Measurements from ENCODE around the gene SRPK2. TPM values are rescaled to one million over a fixed set of nuclear protein-coding genes. Genes with fewer than 3 reads are reported as not detected.
"Not testable (repeated sequence)": the region's sequence is repeated elsewhere in the genome, so short reads cannot be mapped to it uniquely, and the experiment has no call there.

SRPK2 gene
- total RNA-seq, 1 donor from 2014 or later = 54.8 TPM

GRCh38 chr7:105196473-105196872, 192.2 kb downstream of the SRPK2 start:
- no peak overlapping the region for H3K4me3 Mint-ChIP-seq (ENCODE audit: unreplicated experiment)
- no peaks in the 10 kb centered on the region for H3K27me3 ChIP-seq (ENCODE audit: insufficient read depth, low read length)
- DNase-seq (ENCODE audit: low read depth) (peak; percentile 5), FAIRE-seq (no peak)
- H3K79me2 ChIP-seq (ENCODE audit: insufficient read depth, low read length) = peaks cover 15% of the 10 kb centered on the region
- no peak overlapping the region for H3K9ac ChIP-seq (ENCODE audit: low read length)
- H3K27me3 Mint-ChIP-seq (ENCODE audit: low read depth, unreplicated experiment) = no peaks in the 10 kb centered on the region
- TF ChIP-seq, protein P1, sequence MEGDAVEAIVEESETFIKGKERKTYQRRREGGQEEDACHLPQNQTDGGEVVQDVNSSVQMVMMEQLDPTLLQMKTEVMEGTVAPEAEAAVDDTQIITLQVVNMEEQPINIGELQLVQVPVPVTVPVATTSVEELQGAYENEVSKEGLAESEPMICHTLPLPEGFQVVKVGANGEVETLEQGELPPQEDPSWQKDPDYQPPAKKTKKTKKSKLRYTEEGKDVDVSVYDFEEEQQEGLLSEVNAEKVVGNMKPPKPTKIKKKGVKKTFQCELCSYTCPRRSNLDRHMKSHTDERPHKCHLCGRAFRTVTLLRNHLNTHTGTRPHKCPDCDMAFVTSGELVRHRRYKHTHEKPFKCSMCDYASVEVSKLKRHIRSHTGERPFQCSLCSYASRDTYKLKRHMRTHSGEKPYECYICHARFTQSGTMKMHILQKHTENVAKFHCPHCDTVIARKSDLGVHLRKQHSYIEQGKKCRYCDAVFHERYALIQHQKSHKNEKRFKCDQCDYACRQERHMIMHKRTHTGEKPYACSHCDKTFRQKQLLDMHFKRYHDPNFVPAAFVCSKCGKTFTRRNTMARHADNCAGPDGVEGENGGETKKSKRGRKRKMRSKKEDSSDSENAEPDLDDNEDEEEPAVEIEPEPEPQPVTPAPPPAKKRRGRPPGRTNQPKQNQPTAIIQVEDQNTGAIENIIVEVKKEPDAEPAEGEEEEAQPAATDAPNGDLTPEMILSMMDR (IDR thresholded peaks at IDR 0.05; ENCODE audit: insufficient read depth, low read depth, low read length) = no peak
- no peak for TF ChIP-seq EZH2 (IDR thresholded peaks at IDR 0.05; ENCODE audit: insufficient read depth, low read length)
- H3K27ac ChIP-seq (ENCODE audit: low read depth, low read length) = no peak overlapping the region
- no peak overlapping the region for H3K4me2 ChIP-seq (ENCODE audit: low read length)
- H3K9me3 Mint-ChIP-seq (ENCODE audit: unreplicated experiment) = no peaks in the 10 kb centered on the region
- peaks cover 19% of the 10 kb centered on the region for H3K4me1 ChIP-seq (ENCODE audit: insufficient read depth, low read length)
- H2AFZ ChIP-seq (ENCODE audit: low read depth, low read length) = no peak overlapping the region
- peak overlapping the region; percentile 50 for H3K27ac Mint-ChIP-seq (ENCODE audit: unreplicated experiment)
- H3K36me3 Mint-ChIP-seq (ENCODE audit: low read depth, unreplicated experiment) = peaks cover 12% of the 10 kb centered on the region
- no peaks in the 10 kb centered on the region for H3K36me3 ChIP-seq (ENCODE audit: insufficient read depth, low read length)
- H3K4me1 Mint-ChIP-seq (ENCODE audit: low read depth, unreplicated experiment) = peaks cover 17% of the 10 kb centered on the region
- H3K4me3 ChIP-seq (ENCODE audit: insufficient read depth, low read depth, low read length) = no peak overlapping the region
- peaks cover 43% of the 10 kb centered on the region for H4K20me1 ChIP-seq (ENCODE audit: insufficient read depth, low read length)
- no peaks in the 10 kb centered on the region for H3K9me3 ChIP-seq (ENCODE audit: insufficient read depth, low read depth, low read length)

DNA sequence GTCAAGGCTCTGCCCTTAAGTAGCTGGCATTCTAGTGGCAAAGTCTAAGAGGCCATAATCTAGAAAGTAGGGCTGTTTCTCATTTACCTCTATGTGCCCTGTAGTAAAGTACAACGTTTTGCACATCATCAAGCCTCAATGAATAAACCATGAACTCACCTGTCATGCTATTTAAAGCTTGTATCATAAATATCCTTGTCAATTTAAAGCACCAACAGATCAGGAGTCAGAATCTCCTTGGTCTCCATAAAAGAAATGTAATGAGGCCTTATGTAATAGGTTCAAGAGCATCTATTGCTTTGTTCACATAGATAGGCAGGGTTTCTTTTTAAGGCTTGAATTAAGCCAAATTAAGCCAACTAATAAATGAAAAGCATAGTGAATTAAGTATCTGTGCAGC, 192.8 kb downstream of the SRPK2 start:
- Mint-ChIP-seq H3K4me1 (ENCODE audit: low read depth, unreplicated experiment) (peaks cover 17% of the 10 kb centered on the region), H3K27me3 (ENCODE audit: low read depth, unreplicated experiment) (no peaks in the 10 kb centered on the region), H3K36me3 (ENCODE audit: low read depth, unreplicated experiment) (peaks cover 11% of the 10 kb centered on the region), H3K9me3 (ENCODE audit: unreplicated experiment) (no peaks in the 10 kb centered on the region), H3K4me3 (ENCODE audit: unreplicated experiment) (no peak overlapping the region), H3K27ac (ENCODE audit: unreplicated experiment) (no peak overlapping the region)
- no peak overlapping the region for H3K9ac ChIP-seq (ENCODE audit: low read length)
- peaks cover 19% of the 10 kb centered on the region for H3K4me1 ChIP-seq (ENCODE audit: insufficient read depth, low read length)
- FAIRE-seq (no peak), DNase-seq (ENCODE audit: low read depth) (no peak)
- H3K4me3 ChIP-seq (ENCODE audit: insufficient read depth, low read depth, low read length) = no peak overlapping the region
- H3K9me3 ChIP-seq (ENCODE audit: insufficient read depth, low read depth, low read length) = no peaks in the 10 kb centered on the region
- no peak overlapping the region for H3K27ac ChIP-seq (ENCODE audit: low read depth, low read length)
- peaks cover 15% of the 10 kb centered on the region for H3K79me2 ChIP-seq (ENCODE audit: insufficient read depth, low read length)
- H3K36me3 ChIP-seq (ENCODE audit: insufficient read depth, low read length) = no peaks in the 10 kb centered on the region
- H3K27me3 ChIP-seq (ENCODE audit: insufficient read depth, low read length) = no peaks in the 10 kb centered on the region
- no peak overlapping the region for H3K4me2 ChIP-seq (ENCODE audit: low read length)
- H4K20me1 ChIP-seq (ENCODE audit: insufficient read depth, low read length) = peaks cover 49% of the 10 kb centered on the region
- no peak overlapping the region for H2AFZ ChIP-seq (ENCODE audit: low read depth, low read length)
- no peak for TF ChIP-seq EZH2 (IDR thresholded peaks at IDR 0.05; ENCODE audit: insufficient read depth, low read length)
- TF ChIP-seq, protein P1 (IDR thresholded peaks at IDR 0.05; ENCODE audit: insufficient read depth, low read depth, low read length) = no peak

GRCh38 chr7:105194959-105195358, 193.8 kb downstream of the SRPK2 start:
- H3K4me1 Mint-ChIP-seq (ENCODE audit: low read depth, unreplicated experiment) = peaks cover 20% of the 10 kb centered on the region
- H3K4me3 Mint-ChIP-seq (ENCODE audit: unreplicated experiment); H3K27me3 ChIP-seq (ENCODE audit: insufficient read depth, low read length); H3K9me3 ChIP-seq (ENCODE audit: insufficient read depth, low read depth, low read length); H3K27me3 Mint-ChIP-seq (ENCODE audit: low read depth, unreplicated experiment); DNase-seq (ENCODE audit: low read depth); H3K36me3 ChIP-seq (ENCODE audit: insufficient read depth, low read length); H2AFZ ChIP-seq (ENCODE audit: low read depth, low read length); H3K9me3 Mint-ChIP-seq (ENCODE audit: unreplicated experiment); H3K27ac Mint-ChIP-seq (ENCODE audit: unreplicated experiment); H3K9ac ChIP-seq (ENCODE audit: low read length); H3K4me3 ChIP-seq (ENCODE audit: insufficient read depth, low read depth, low read length); H3K27ac ChIP-seq (ENCODE audit: low read depth, low read length); FAIRE-seq; H3K4me2 ChIP-seq (ENCODE audit: low read length); H3K36me3 Mint-ChIP-seq (ENCODE audit: low read depth, unreplicated experiment): not testable (repeated sequence)
- Histone ChIP-seq H4K20me1 (ENCODE audit: insufficient read depth, low read length) (peaks cover 56% of the 10 kb centered on the region), H3K4me1 (ENCODE audit: insufficient read depth, low read length) (peaks cover 19% of the 10 kb centered on the region), H3K79me2 (ENCODE audit: insufficient read depth, low read length) (peaks cover 17% of the 10 kb centered on the region)

Data from astrocyte (in vitro differentiated cells and primary cell).